ENCODE results near the gene HNRNPL.
"Not testable (repeated sequence)": the region's sequence is repeated elsewhere in the genome, so short reads cannot be mapped to it uniquely, and the experiment has no call there.

The HNRNPL gene

DNA sequence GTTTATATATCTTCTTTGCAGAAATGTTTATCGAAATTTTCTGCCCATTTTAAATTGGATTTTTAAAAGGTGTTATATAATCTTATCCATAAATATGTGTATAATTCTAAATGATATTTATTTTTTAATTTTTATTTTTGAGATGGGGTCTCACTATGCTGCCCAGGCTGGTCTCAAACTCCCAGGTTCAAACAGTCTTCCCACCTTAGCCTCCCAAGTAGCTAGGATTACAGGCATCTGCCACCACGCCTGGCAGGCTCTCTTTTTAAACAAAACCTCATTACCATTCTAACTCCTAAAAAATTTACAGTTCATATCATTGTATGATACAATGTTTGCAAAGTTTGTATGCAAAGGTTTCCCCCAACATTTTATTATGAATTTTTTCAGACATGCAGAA is 53.6 kb downstream of the HNRNPL start:
- no peak for DNase-seq

DNA sequence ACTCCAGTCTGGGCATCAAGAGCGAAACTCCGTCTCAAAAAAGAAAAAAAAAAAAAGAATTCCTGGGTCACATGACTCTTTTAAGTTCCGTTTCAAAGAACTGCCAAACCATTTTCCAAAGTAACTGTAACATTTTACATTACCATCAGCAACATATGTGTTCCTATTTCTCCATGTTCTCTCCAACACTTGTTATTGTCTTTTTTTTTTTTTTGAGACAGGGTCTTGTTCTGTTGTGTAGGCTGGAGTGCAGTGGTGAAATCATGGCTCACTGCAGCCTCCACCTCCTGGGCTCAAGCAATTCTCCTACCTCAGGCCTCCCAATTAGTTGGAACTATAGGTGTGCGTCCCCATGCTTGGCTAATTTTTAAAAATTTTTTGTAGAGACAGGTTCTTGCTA is 54.2 kb downstream of the HNRNPL start:
- no peak for DNase-seq

DNA sequence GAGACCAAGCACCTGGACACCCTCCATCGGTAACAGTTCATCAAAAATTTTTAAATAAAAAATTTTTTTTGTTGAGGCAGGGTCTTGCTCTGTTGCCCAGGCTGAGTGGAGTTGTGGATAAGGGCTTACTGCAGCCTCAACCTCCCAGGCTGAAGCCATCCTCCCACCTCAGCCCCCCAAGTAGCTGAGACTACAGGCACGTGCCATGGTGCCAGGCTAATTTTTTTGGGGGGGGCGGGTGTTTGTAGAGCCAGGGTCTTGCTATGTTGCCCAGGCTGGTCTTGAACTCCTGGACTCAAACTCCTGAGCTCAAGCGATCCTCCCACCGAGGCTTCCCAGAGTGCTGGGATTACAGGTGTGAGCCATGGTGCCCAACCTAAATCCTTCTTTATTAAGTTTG is 56.1 kb downstream of the HNRNPL start:
- no peak for DNase-seq

DNA sequence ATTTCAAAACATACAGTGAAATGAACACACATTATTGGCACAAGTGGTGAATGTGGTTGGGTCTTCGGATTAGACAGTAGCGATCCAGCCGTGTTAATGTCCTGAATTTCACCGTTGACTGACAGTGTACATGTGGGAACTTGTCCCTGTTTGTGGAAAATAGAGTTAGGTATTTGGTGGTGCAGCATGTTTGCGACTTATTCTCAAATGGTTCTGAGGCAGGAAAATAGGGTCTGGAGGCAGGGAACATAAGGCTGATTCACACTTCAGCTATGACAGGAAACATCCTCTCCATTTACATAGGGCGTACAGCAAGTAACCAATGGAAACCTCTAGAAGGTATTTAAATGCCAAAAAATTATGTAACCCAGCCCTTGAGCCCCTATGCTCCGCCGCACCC is 56.6 kb downstream of the HNRNPL start:
- DNase-seq: no peak

- peak; percentile 89 for DNase-seq
These were observed 57.3 kb downstream of the HNRNPL start for GRCh38 chr19:38792250-38793111.

DNA sequence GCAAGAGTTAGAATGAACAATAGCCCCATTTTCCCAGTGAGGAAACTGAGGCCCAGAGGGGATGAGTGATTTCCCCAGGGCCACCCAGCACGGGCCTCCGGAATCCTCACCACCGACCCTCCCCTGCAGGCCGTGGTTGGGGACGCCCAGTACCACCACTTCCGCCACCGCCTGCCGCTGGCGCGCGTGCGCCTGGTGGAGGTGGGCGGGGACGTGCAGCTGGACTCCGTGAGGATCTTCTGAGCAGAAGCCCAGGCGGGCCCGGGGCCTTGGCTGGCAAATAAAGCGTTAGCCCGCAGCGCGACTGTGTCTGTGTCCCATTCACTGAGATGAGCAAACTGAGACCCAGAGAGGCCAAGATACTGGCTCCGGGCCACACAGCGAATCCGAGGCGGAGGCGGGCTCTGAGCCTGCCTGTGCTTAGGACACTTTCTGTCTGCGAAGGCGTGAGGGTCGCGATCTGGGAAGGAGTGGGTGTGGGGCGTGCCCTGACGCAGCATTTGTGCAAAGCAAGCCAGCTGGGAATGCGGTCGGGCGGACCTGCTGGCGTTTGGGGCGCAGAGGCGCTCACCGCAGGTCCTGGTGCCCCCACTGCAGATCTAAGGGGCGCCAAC is 58.2 kb downstream of the HNRNPL start:
- not testable (repeated sequence) for DNase-seq

GRCh38 chr19:38790507-38791403 is 59.0 kb downstream of the HNRNPL start:
- DNase-seq: not testable (repeated sequence)

DNA sequence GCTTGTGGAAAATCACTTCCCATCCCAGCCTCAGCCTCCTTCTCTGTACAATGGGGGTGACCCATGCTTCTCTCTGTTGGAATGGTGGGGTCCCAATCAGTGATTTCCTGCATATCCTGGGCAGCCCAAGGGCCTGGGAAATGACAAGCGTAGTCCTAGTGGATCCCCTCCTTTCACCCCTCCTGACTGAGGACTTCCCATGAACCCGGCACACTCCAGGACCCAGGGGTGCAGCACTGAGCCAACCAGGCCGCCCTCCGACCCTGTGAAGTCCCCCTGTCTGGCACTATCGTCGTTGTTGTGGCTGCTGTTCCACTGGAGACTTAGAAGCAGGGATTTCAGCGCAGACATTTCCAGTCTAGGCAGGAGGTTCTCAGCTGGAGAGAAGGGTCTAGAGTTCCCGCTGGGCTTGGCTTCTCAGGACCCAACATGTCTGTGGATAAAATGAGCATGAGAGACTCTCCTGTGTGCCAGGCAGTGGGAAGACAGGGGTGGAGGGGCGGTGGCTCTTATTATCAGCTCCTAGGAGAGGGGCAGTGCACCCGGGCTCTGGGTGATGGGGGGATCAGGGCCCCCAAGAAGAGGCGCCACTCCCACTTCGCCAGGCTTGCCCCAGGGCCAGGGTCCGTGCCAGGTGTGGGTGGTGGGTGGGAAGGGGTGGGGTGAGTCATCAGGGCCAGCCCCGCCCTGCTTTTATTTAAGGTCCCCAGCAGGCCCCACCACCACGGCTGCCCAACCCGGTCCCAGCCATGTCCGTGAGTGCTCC is 61.1 kb downstream of the HNRNPL start, which contains the start of gene LGALS7B:
LGALS7B (plus strand) TSS at position 723 of the 766 bp plus-strand sequence; CDS start at position 750, 27 bp downstream.
- no peak for DNase-seq

- DNase-seq: no peak
These were observed 63.1 kb downstream of the HNRNPL start for GRCh38 chr19:38786572-38787265.
